OCI-LY1 (cell line): ENCODE data around the gene MCU.
"Not testable (repeated sequence)": the region's sequence is repeated elsewhere in the genome, so short reads cannot be mapped to it uniquely, and the experiment has no call there.

Source experiments
- H2AFZ ChIP-seq: fragments of 200-600 bp; sonication (generic), shearing (Covaris generic); 2 replicates; pipeline ENCODE4 v1.6.0; 2014; ENCODE audit warnings: antibody characterized with exemption, mild to moderate bottlenecking, low read length
- H3F3A ChIP-seq: fragments of 200-600 bp; sonication (generic), shearing (Covaris generic); 2 replicates; pipeline ENCODE4 v1.6.0; 2014; ENCODE audit warnings: mild to moderate bottlenecking, antibody characterized with exemption, low read length, moderate library complexity; ENCODE audit not compliant: insufficient read depth
- H3K27ac ChIP-seq: fragments of 200-600 bp; sonication (generic); 2 replicates; pipeline ENCODE4 v1.5.1; 2014; ENCODE audit warnings: low read length, mixed run types, mild to moderate bottlenecking, low read depth; ENCODE audit not compliant: poor library complexity, severe bottlenecking
- H3K27me3 ChIP-seq: fragments of 200-600 bp; sonication (generic); 2 replicates; pipeline ENCODE4 v1.6.0; 2014; ENCODE audit warnings: antibody characterized with exemption, mild to moderate bottlenecking, low read length, moderate library complexity; ENCODE audit not compliant: insufficient read depth
- H3K36me3 ChIP-seq: fragments of 200-600 bp; sonication (generic); 2 replicates; pipeline ENCODE4 v1.6.1; 2014; ENCODE audit warnings: mild to moderate bottlenecking, antibody characterized with exemption, low read length, moderate library complexity, mixed read lengths; ENCODE audit not compliant: insufficient read depth
- H3K4me1 ChIP-seq: fragments of 200-600 bp; sonication (generic); 2 replicates; pipeline ENCODE4 v1.5.1; 2014; ENCODE audit warnings: mild to moderate bottlenecking, low read length, moderate library complexity; ENCODE audit not compliant: insufficient read depth, severe bottlenecking
- H3K4me2 ChIP-seq: fragments of 200-600 bp; sonication (generic), shearing (Covaris generic); 2 replicates; pipeline ENCODE4 v1.6.1; 2014; ENCODE audit warnings: low read length
- H3K4me3 ChIP-seq: fragments of 200-600 bp; sonication (generic); 2 replicates; pipeline ENCODE4 v1.5.1; 2014; ENCODE audit warnings: low read length, low read depth, mild to moderate bottlenecking, mixed read lengths; ENCODE audit not compliant: poor library complexity, severe bottlenecking
- H3K79me2 ChIP-seq: fragments of 200-600 bp; shearing (Covaris generic); 2 replicates; pipeline ENCODE4 v1.6.1; 2016; ENCODE audit warnings: mixed run types, low read length, mixed read lengths; ENCODE audit not compliant: insufficient read depth
- H3K9ac ChIP-seq: fragments of 200-600 bp; sonication (generic), shearing (Covaris generic); 2 replicates; pipeline ENCODE4 v1.6.1; 2014; ENCODE audit warnings: mild to moderate bottlenecking, low read length, mixed read lengths
- H3K9me2 ChIP-seq: fragments of 200-600 bp; sonication (generic), shearing (Covaris generic); 2 replicates; pipeline ENCODE4 v1.6.1; 2014; ENCODE audit warnings: low read depth, mild to moderate bottlenecking, low read length, mixed read lengths
- H3K9me3 ChIP-seq: fragments of 200-600 bp; shearing (Covaris generic); 2 replicates; pipeline ENCODE4 v1.6.1; 2014; ENCODE audit warnings: low read length, mixed read lengths
- H4K20me1 ChIP-seq: fragments of 200-600 bp; sonication (generic), shearing (Covaris generic); 2 replicates; pipeline ENCODE4 v1.6.0; 2016; ENCODE audit warnings: mild to moderate bottlenecking, low read length; ENCODE audit not compliant: insufficient read depth
- EZH2 ChIP-seq: fragments of 200-600 bp; sonication (generic), shearing (Covaris generic); IDR thresholded peaks from 2 replicates; pipeline ENCODE4 v1.8.0; 2017; ENCODE audit warnings: borderline replicate concordance, mixed run types, mild to moderate bottlenecking, antibody characterized with exemption, low read length, moderate library complexity, mixed read lengths
- TF ChIP-seq, protein P1 (sequence below): fragments of 200-600 bp; sonication (generic), shearing (Covaris generic); IDR thresholded peaks from 2 replicates; pipeline ENCODE4 v1.5.1; 2017; ENCODE audit warnings: mild to moderate bottlenecking, antibody characterized with exemption, low read length, moderate library complexity, mixed read lengths

MCU gene

GRCh38 chr10:72679838-72680241, 12.1 kb upstream of the MCU start:
- Histone ChIP-seq H3K27ac (no peak overlapping the region), H4K20me1 (no peaks in the 10 kb centered on the region), H3K9ac (no peak overlapping the region), H3K9me3 (no peaks in the 10 kb centered on the region), H3K9me2 (no peaks in the 10 kb centered on the region), H3F3A (no peaks in the 10 kb centered on the region), H2AFZ (no peak overlapping the region), H3K4me1 (no peaks in the 10 kb centered on the region), H3K27me3 (0 out of 2 replicates have a peak, but pooled peaks cover 4% of the 10 kb centered on the region), H3K4me2 (no peak overlapping the region), H3K4me3 (no peak overlapping the region), H3K36me3 (no peaks in the 10 kb centered on the region), H3K79me2 (no peaks in the 10 kb centered on the region)
- no peak for TF ChIP-seq EZH2
- TF ChIP-seq, protein P1, sequence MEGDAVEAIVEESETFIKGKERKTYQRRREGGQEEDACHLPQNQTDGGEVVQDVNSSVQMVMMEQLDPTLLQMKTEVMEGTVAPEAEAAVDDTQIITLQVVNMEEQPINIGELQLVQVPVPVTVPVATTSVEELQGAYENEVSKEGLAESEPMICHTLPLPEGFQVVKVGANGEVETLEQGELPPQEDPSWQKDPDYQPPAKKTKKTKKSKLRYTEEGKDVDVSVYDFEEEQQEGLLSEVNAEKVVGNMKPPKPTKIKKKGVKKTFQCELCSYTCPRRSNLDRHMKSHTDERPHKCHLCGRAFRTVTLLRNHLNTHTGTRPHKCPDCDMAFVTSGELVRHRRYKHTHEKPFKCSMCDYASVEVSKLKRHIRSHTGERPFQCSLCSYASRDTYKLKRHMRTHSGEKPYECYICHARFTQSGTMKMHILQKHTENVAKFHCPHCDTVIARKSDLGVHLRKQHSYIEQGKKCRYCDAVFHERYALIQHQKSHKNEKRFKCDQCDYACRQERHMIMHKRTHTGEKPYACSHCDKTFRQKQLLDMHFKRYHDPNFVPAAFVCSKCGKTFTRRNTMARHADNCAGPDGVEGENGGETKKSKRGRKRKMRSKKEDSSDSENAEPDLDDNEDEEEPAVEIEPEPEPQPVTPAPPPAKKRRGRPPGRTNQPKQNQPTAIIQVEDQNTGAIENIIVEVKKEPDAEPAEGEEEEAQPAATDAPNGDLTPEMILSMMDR, result no peak

- no peaks in the 10 kb centered on the region for H4K20me1 ChIP-seq
- H3K9ac ChIP-seq, result no peak overlapping the region
- no peaks in the 10 kb centered on the region for H3K79me2 ChIP-seq
- no peak overlapping the region for H3K4me2 ChIP-seq
- H3K27ac ChIP-seq, result no peak overlapping the region
- TF ChIP-seq, protein P1, result no peak
- no peak for TF ChIP-seq EZH2
- no peaks in the 10 kb centered on the region for H3K4me1 ChIP-seq
- H3K36me3 ChIP-seq, result no peaks in the 10 kb centered on the region
- H3K9me3 ChIP-seq, result no peaks in the 10 kb centered on the region
- no peaks in the 10 kb centered on the region for H3F3A ChIP-seq
- H3K27me3 ChIP-seq, result 0 out of 2 replicates have a peak, but pooled peaks cover 4% of the 10 kb centered on the region
- no peak overlapping the region for H3K4me3 ChIP-seq
- H3K9me2 ChIP-seq, result no peaks in the 10 kb centered on the region
- H2AFZ ChIP-seq, result no peak overlapping the region
Measured at GRCh38 chr10:72682638-72683037, 9.3 kb upstream of the MCU start.

DNA sequence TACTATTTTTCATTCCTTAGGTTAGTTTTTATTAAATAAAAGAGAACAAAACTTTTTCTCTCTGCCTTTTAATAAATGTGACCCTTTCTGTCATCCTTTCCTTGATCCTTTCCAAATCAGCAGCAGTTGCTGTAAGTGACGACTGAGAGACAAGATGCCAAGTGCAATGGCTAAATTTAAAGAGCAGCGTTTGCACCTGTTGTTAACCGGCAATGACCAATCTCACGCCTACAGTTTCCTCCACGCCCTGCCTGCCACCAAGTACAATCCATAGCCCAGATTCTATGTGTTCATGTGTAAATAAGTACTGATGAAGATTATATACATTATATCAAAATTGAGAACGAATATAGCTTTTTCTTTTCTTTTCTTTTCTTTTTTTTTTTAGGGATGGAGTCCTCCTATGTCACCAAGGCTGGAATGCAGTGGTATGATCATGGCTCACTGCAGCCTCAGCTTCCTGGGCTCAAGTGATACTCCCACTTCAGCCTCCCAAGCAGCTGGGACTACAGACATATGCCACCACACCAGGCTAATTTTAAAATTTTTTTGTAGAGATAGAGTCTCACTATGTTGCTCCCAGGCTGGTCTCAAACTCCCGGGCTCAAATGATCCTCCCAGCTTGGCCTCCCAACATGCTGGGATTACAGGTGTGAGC, 6.5 kb upstream of the MCU start:
- Histone ChIP-seq H3K27ac (no peak overlapping the region), H3K4me3 (no peak overlapping the region), H3F3A (no peaks in the 10 kb centered on the region), H2AFZ (no peak overlapping the region), H3K9ac (no peak overlapping the region), H3K9me2 (no peaks in the 10 kb centered on the region), H3K27me3 (0 out of 2 replicates have a peak, but pooled peaks cover 4% of the 10 kb centered on the region), H3K79me2 (no peaks in the 10 kb centered on the region), H4K20me1 (no peaks in the 10 kb centered on the region), H3K9me3 (no peaks in the 10 kb centered on the region), H3K4me1 (no peaks in the 10 kb centered on the region), H3K36me3 (no peaks in the 10 kb centered on the region), H3K4me2 (no peak overlapping the region)
- TF ChIP-seq EZH2, result no peak
- TF ChIP-seq, protein P1, result no peak

- not testable (repeated sequence) for H3K27ac ChIP-seq, H3F3A ChIP-seq, H3K9ac ChIP-seq, H3K9me3 ChIP-seq, H3K4me1 ChIP-seq, H3K4me3 ChIP-seq, H3K36me3 ChIP-seq, H3K27me3 ChIP-seq, H3K9me2 ChIP-seq, H3K79me2 ChIP-seq, H3K4me2 ChIP-seq, H2AFZ ChIP-seq, H4K20me1 ChIP-seq
Measured at GRCh38 chr10:72686430-72686829, 5.5 kb upstream of the MCU start.
